ENCODE measurements around the gene FABP1. TPM values are rescaled to one million over a fixed set of nuclear protein-coding genes. Genes with fewer than 3 reads are reported as not detected.

FABP1 gene
- total and polyA plus RNA-seq, 2 donors (not counting 1 experiment from before 2014, with no cell fraction given): not detected

DNA sequence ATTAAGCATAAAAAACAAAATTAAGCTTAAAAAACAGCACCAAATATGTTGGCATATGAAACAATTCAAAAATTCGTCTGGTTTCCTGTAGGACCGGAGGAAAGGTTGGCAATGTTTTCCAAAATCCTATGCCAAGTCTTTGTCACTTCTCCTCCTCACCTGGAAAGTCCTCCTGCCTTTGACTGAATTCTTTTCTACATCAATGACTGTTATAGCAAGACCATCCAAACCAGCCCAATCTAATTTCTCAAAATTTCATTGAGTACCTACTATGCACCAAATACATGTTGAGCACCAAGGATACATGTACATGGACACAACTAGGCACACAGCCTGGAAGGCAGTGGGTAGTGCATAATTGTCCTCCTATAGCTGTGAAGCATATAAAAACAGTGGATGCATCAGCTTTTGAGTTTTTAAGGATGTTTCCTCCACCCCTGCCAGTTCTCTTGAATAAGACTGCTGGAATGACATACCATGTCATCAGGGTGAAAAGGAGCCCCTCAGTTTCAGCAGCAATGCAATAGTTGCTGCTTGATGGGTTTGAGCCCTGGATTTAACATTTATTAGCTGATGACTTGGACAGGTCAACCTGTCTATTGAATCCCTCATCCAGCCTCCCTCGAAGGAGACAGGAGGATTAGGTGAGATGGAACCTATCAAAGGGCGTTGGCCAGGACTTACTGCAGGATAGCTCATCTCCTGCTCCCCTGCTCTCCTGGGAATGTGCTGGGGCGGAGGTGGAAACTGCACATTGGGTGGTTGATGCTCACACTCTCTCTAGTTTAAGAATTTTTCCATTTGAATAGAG, 4.5 kb downstream of the FABP1 start:
- H3K27ac Mint-ChIP-seq: no peak overlapping the region
- no peak overlapping the region for H3K4me3 Mint-ChIP-seq
- TF ChIP-seq, protein P1, sequence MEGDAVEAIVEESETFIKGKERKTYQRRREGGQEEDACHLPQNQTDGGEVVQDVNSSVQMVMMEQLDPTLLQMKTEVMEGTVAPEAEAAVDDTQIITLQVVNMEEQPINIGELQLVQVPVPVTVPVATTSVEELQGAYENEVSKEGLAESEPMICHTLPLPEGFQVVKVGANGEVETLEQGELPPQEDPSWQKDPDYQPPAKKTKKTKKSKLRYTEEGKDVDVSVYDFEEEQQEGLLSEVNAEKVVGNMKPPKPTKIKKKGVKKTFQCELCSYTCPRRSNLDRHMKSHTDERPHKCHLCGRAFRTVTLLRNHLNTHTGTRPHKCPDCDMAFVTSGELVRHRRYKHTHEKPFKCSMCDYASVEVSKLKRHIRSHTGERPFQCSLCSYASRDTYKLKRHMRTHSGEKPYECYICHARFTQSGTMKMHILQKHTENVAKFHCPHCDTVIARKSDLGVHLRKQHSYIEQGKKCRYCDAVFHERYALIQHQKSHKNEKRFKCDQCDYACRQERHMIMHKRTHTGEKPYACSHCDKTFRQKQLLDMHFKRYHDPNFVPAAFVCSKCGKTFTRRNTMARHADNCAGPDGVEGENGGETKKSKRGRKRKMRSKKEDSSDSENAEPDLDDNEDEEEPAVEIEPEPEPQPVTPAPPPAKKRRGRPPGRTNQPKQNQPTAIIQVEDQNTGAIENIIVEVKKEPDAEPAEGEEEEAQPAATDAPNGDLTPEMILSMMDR (IDR thresholded peaks at IDR 0.05): no peak
- TF ChIP-seq EZH2 (IDR thresholded peaks at IDR 0.05; ENCODE audit: borderline replicate concordance, insufficient read depth, low read depth, low read length, poor library complexity, severe bottlenecking): no peak
- peaks cover 38% of the 10 kb centered on the region for H3K27me3 Mint-ChIP-seq
- H2AFZ ChIP-seq (ENCODE audit: insufficient read depth, low read depth, low read length, poor library complexity, severe bottlenecking): no peak overlapping the region
- peaks cover 0 to 8% (median 2%) of the 10 kb centered on the region in 4 experiments for H3K27me3 ChIP-seq (replicated peaks in 1 of 4; ENCODE audit: control extremely low read depth in 1 of 4, control insufficient read depth in 3 of 4, insufficient read depth in 4 of 4, low read length in 3 of 4)
- CTCF ChIA-PET: no interaction called here
- H3K27ac ChIP-seq (ENCODE audit: low read length in 2 of 2): no peak overlapping the region
- no peak overlapping the region for H3K9ac ChIP-seq (ENCODE audit: low read length)
- POLR2A ChIA-PET: no interaction called here
- no peaks in the 10 kb centered on the region for H3K4me1 Mint-ChIP-seq
- no peak for DNase-seq
- H4K20me1 ChIP-seq (ENCODE audit: control insufficient read depth, insufficient read depth, low read length, poor library complexity, severe bottlenecking): no peaks in the 10 kb centered on the region
- no peak overlapping the region for H3K4me3 ChIP-seq (ENCODE audit: control extremely low read depth in 1 of 5, extremely low read depth in 1 of 5, insufficient read depth in 1 of 5, low read depth in 2 of 5, low read length in 4 of 5)
- H3K9me3 ChIP-seq (ENCODE audit: control extremely low read depth in 1 of 3, control insufficient read depth in 2 of 3, insufficient read depth in 1 of 3, low read length in 2 of 3): no peaks in the 10 kb centered on the region
- no peaks in the 10 kb centered on the region for H3K79me2 ChIP-seq (ENCODE audit: control insufficient read depth, insufficient read depth, low read length)
- 93% methylated on average over 3 of the region's 5 CpGs for WGBS (ENCODE audit: insufficient coverage)
- H3K4me2 ChIP-seq (replicated peaks; ENCODE audit: low read depth, low read length, poor library complexity, severe bottlenecking): no peak overlapping the region
- H3K4me1 ChIP-seq (ENCODE audit: control insufficient read depth in 2 of 2, insufficient read depth in 2 of 2, low read length in 2 of 2): no peaks in the 10 kb centered on the region
- no peaks in the 10 kb centered on the region for H3K36me3 ChIP-seq (replicated peaks in 1 of 2; ENCODE audit: control extremely low read depth in 1 of 2, control insufficient read depth in 1 of 2, extremely low read depth in 1 of 2, insufficient read depth in 2 of 2, low read length in 1 of 2)
- H3K9me3 Mint-ChIP-seq (ENCODE audit: insufficient read depth): no peaks in the 10 kb centered on the region
- ATAC-seq (ENCODE audit: low read depth): no peak
- intact Hi-C loops (cut with micrococcal nuclease): no loop called here

DNA sequence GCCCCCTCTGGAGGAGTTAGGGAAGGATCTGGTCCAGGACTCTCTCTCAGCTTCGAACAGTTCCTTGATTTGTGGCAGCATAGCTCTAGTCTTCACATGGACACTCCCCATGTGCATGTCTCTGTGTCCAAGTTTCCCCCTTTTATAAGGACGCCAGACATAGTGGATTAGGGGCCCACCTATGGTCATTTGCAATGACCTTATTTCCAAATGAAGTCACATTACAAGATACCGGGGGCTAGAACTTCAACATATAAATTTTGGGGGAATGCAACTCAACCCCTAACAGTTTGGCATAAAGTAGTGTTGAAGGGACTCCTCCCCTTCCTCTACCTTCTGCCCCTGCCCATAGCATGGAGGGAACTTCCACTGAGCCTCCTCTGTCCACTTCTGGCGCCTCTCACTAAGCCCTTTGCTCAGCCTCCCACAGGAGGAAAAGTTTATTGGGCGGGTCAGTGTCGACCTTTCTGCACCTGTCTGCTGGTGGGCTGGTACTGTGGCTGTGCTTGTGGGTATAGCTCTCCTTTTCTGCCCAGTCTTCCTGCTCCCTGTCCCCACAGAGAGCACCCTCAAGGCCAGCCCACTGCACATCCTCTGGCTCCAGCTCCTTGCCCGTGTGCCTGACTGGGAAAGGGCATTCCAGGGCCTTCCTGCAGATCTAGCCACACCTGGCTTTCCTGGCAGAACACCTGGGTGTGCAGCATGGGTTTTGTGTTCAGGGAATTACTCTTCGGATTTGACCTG, 5.5 kb downstream of the FABP1 start:
- no peaks in the 10 kb centered on the region for H3K36me3 ChIP-seq (replicated peaks in 1 of 2; ENCODE audit: control extremely low read depth in 1 of 2, control insufficient read depth in 1 of 2, extremely low read depth in 1 of 2, insufficient read depth in 2 of 2, low read length in 1 of 2)
- WGBS (ENCODE audit: insufficient coverage): 100% methylated on average over 1 of the region's 8 CpGs
- no peak overlapping the region for H3K27ac Mint-ChIP-seq
- no peak overlapping the region for H3K9ac ChIP-seq (ENCODE audit: low read length)
- H2AFZ ChIP-seq (ENCODE audit: insufficient read depth, low read depth, low read length, poor library complexity, severe bottlenecking): no peak overlapping the region
- H3K4me1 ChIP-seq (ENCODE audit: control insufficient read depth in 2 of 2, insufficient read depth in 2 of 2, low read length in 2 of 2): no peaks in the 10 kb centered on the region
- no peaks in the 10 kb centered on the region for H4K20me1 ChIP-seq (ENCODE audit: control insufficient read depth, insufficient read depth, low read length, poor library complexity, severe bottlenecking)
- H3K4me3 Mint-ChIP-seq: no peak overlapping the region
- H3K4me2 ChIP-seq (replicated peaks; ENCODE audit: low read depth, low read length, poor library complexity, severe bottlenecking): no peak overlapping the region
- DNase-seq (no peak), ATAC-seq (ENCODE audit: low read depth) (no peak)
- peaks cover 35% of the 10 kb centered on the region for H3K27me3 Mint-ChIP-seq
- CTCF ChIA-PET: no interaction called here
- H3K4me1 Mint-ChIP-seq: no peaks in the 10 kb centered on the region
- TF ChIP-seq, protein P1 (IDR thresholded peaks at IDR 0.05): no peak
- TF ChIP-seq EZH2 (IDR thresholded peaks at IDR 0.05; ENCODE audit: borderline replicate concordance, insufficient read depth, low read depth, low read length, poor library complexity, severe bottlenecking): no peak
- no peaks in the 10 kb centered on the region for H3K9me3 ChIP-seq (ENCODE audit: control extremely low read depth in 1 of 3, control insufficient read depth in 2 of 3, insufficient read depth in 1 of 3, low read length in 2 of 3)
- no peaks in the 10 kb centered on the region for H3K79me2 ChIP-seq (ENCODE audit: control insufficient read depth, insufficient read depth, low read length)
- no peak overlapping the region for H3K27ac ChIP-seq (ENCODE audit: low read length in 2 of 2)
- intact Hi-C loops (cut with micrococcal nuclease): no loop called here
- H3K27me3 ChIP-seq (replicated peaks in 1 of 4; ENCODE audit: control extremely low read depth in 1 of 4, control insufficient read depth in 3 of 4, insufficient read depth in 4 of 4, low read length in 3 of 4): peaks cover 0 to 8% (median under 1%) of the 10 kb centered on the region in 4 experiments
- no peaks in the 10 kb centered on the region for H3K9me3 Mint-ChIP-seq (ENCODE audit: insufficient read depth)
- POLR2A ChIA-PET: no interaction called here
- H3K4me3 ChIP-seq (ENCODE audit: control extremely low read depth in 1 of 5, extremely low read depth in 1 of 5, insufficient read depth in 1 of 5, low read depth in 2 of 5, low read length in 4 of 5): no peak overlapping the region
